Sigmoid colon (tissue), 7 donors: Measurements from ENCODE around the gene SLC9B2. TPM values are rescaled to one million over a fixed set of nuclear protein-coding genes. Genes with fewer than 3 reads are reported as not detected.
"Not testable (repeated sequence)": the region's sequence is repeated elsewhere in the genome, so short reads cannot be mapped to it uniquely, and the experiment has no call there.

Experiments used
- DNase-seq: peaks from one replicate; pipeline ENCODE4 v3.0.0-alpha.2; 2019
- H3K27ac ChIP-seq, 4 donors: fragments of 200-600 bp; sonication (generic); one replicate each; pipeline ENCODE4 v1.5.1; 2016 to 2019; ENCODE audit warnings: mild to moderate bottlenecking in 1 of 4
- H3K27me3 ChIP-seq, 3 donors: fragments of 200-600 bp; sonication (generic); one replicate each; pipeline ENCODE4 v1.5.1; 2019; ENCODE audit warnings: mild to moderate bottlenecking in 1 of 3
- H3K36me3 ChIP-seq, 4 donors: fragments of 200-600 bp; sonication (generic); one replicate each; pipeline ENCODE4 v1.5.1; 2016 to 2019
- H3K4me1 ChIP-seq, 4 donors: fragments of 200-600 bp; sonication (generic); one replicate each; pipeline ENCODE4 v1.5.1; 2017 to 2019
- H3K4me3 ChIP-seq, 4 donors: fragments of 200-600 bp; sonication (generic); one replicate each; pipeline ENCODE4 v1.5.1; 2017 to 2019; ENCODE audit warnings: mild to moderate bottlenecking in 2 of 4, moderate library complexity in 1 of 4
- H3K9me3 ChIP-seq, 4 donors: fragments of 200-600 bp in 3 of 4; sonication (generic) in 3 of 4; one replicate each; pipeline versions ENCODE4 v1.5.1 to v1.6.1; 2013 to 2019
- CTCF ChIP-seq, 4 experiments: fragments of 450-650 bp in 3 of 4; fragments of 200-600 bp in 1 of 4; IDR thresholded peaks; one replicate each; pipeline ENCODE4 v1.5.1; 2016 to 2019; ENCODE audit warnings: antibody characterized with exemption in 4 of 4, mild to moderate bottlenecking in 3 of 4, moderate library complexity in 2 of 4
- EP300 ChIP-seq, 4 donors: sonication (generic); formaldehyde crosslinking; IDR thresholded peaks; one replicate each; pipeline ENCODE4 v1.6.1; 2017; ENCODE audit warnings: antibody characterized with exemption in 4 of 4
- POLR2A ChIP-seq, 2 donors: fragments of 450-650 bp; IDR thresholded peaks; one replicate each; pipeline ENCODE4 v1.6.1; 2016; ENCODE audit warnings: antibody characterized with exemption in 2 of 2, mild to moderate bottlenecking in 2 of 2, moderate library complexity in 2 of 2
- POLR2AphosphoS5 ChIP-seq, 4 donors: sonication (generic); formaldehyde crosslinking; IDR thresholded peaks; one replicate each; pipeline ENCODE4 v1.6.1; 2017; ENCODE audit warnings: antibody characterized with exemption in 4 of 4
- WGBS, 2 donors: extraction: QIAGEN DNeasy Blood & Tissue Kit; methylation state at CpG; one replicate each; pipeline ENCODE4 v1.1.7; 2013; 5-methylcytosine and 5-hydroxymethylcytosine counted together
- intact Hi-C: fragments of 100-400 bp; cut with DNase I; formaldehyde crosslinking; loops from one replicate; pipeline ENCODE4 v1.15.1; 2023
- polyA plus RNA-seq, 3 donors: library from polyadenylated mRNA; stranded (reverse); fragments of 200-250 nt; gene quantifications; one replicate each; pipeline ENCODE4 v1.2.3, GENCODE V29; 2013
- total RNA-seq, 4 donors: library from RNA; depleted of rRNA; stranded (reverse); fragments of >200 nt; gene quantifications; one replicate each; pipeline ENCODE4 v1.1.0, GENCODE V29; 2016
- donor health status: healthy with polysubstance abuse.
- donor health status: Bipolar disorder and iron deficiency.
- donor health status: healthy.

Gene SLC9B2
- total and polyA plus RNA-seq, 7 donors, result 1.4 to 40.9 (median 10.3) TPM

- H3K36me3 ChIP-seq, result no peaks in the 10 kb centered on the region
- intact Hi-C loops, result loop anchor here (5.0 kb wide), 1 partner anchor 562 kb away; no protein-coding TSS in a partner anchor
- no peak overlapping the region for H3K4me3 ChIP-seq
- TF ChIP-seq POLR2AphosphoS5 (IDR thresholded peaks at IDR 0.05), result no peak
- peak; percentile 30 to 69 (median 60) for TF ChIP-seq CTCF (IDR thresholded peaks at IDR 0.05)
- H3K4me1 ChIP-seq, result peaks cover 0 to 24% (median 19%) of the 10 kb centered on the region in 4 donors
- H3K9me3 ChIP-seq, result no peaks in the 10 kb centered on the region
- no peak overlapping the region for H3K27ac ChIP-seq
- WGBS, 2 donors, result 73 to 80% methylated on average over 15 of the region's 15 CpGs
- H3K27me3 ChIP-seq, result no peaks in the 10 kb centered on the region
- no peak for DNase-seq
Observed at GRCh38 chr4:103008875-103009729, 67.5 kb downstream of the SLC9B2 start.

- no peaks in the 10 kb centered on the region for H3K36me3 ChIP-seq
- H3K4me3 ChIP-seq, result no peak overlapping the region
- H3K9me3 ChIP-seq, result no peaks in the 10 kb centered on the region
- H3K4me1 ChIP-seq, result no peaks in the 10 kb centered on the region
- TF ChIP-seq CTCF (IDR thresholded peaks at IDR 0.05) (no peak), EP300 (IDR thresholded peaks at IDR 0.05) (no peak), POLR2AphosphoS5 (IDR thresholded peaks at IDR 0.05) (no peak), POLR2A (IDR thresholded peaks at IDR 0.05) (no peak)
- no peaks in the 10 kb centered on the region for H3K27me3 ChIP-seq
- H3K27ac ChIP-seq, result no peak overlapping the region
- 71 to 79% methylated on average over 2 of the region's 2 CpGs for WGBS, 2 donors
- intact Hi-C loops, result no loop called here
- DNase-seq, result no peak
Observed at GRCh38 chr4:103002551-103002950, 74.0 kb downstream of the SLC9B2 start.

GRCh38 chr4:102994803-102995202 lies 81.8 kb downstream of the SLC9B2 start:
- no peaks in the 10 kb centered on the region for H3K36me3 ChIP-seq
- 97 to 100% methylated on average over 1 of the region's 1 CpG for WGBS, 2 donors
- DNase-seq, result no peak
- H3K27ac ChIP-seq, result no peak overlapping the region
- no peaks in the 10 kb centered on the region for H3K9me3 ChIP-seq
- TF ChIP-seq POLR2AphosphoS5 (IDR thresholded peaks at IDR 0.05), result no peak
- no peak for TF ChIP-seq CTCF (IDR thresholded peaks at IDR 0.05)
- no peak for TF ChIP-seq POLR2A (IDR thresholded peaks at IDR 0.05)
- TF ChIP-seq EP300 (IDR thresholded peaks at IDR 0.05), result no peak
- no peaks in the 10 kb centered on the region for H3K27me3 ChIP-seq
- no peaks in the 10 kb centered on the region for H3K4me1 ChIP-seq
- H3K4me3 ChIP-seq, result no peak overlapping the region
- intact Hi-C loops, result no loop called here

GRCh38 chr4:102993985-102994384 lies 82.6 kb downstream of the SLC9B2 start:
- intact Hi-C loops, DNase-seq: not testable (repeated sequence)

GRCh38 chr4:102988429-102989020 lies 88.0 kb downstream of the SLC9B2 start:
- intact Hi-C loops, result no loop called here
- 99 to 100% methylated on average over 1 of the region's 1 CpG for WGBS, 2 donors
- Histone ChIP-seq H3K9me3 (no peaks in the 10 kb centered on the region), H3K36me3 (no peaks in the 10 kb centered on the region), H3K4me1 (no peaks in the 10 kb centered on the region), H3K27ac (no peak overlapping the region), H3K27me3 (no peaks in the 10 kb centered on the region), H3K4me3 (no peak overlapping the region)
- TF ChIP-seq POLR2AphosphoS5 (IDR thresholded peaks at IDR 0.05) (no peak), CTCF (IDR thresholded peaks at IDR 0.05) (no peak), EP300 (IDR thresholded peaks at IDR 0.05) (no peak), POLR2A (IDR thresholded peaks at IDR 0.05) (no peak)
- no peak for DNase-seq

More at GRCh38 chr4:102993985-102994384, 82.6 kb downstream of the SLC9B2 start:
- not testable (repeated sequence) for H3K9me3 ChIP-seq, H3K27ac ChIP-seq, H3K4me1 ChIP-seq, H3K27me3 ChIP-seq, H3K36me3 ChIP-seq, H3K4me3 ChIP-seq
